SK-N-SH (cell line): ENCODE data around the gene LMOD2.

Experiments used
- CHD2 ChIP-seq: fragments of 150-350 bp; IDR thresholded peaks from 2 replicates; pipeline ENCODE4 v1.6.1; 2018; ENCODE audit warnings: low read length; ENCODE audit not compliant: partially characterized antibody
- MAX ChIP-seq: IDR thresholded peaks from 2 replicates; pipeline ENCODE4 v1.4.0; 2012; ENCODE audit warnings: low read depth
- POLR2AphosphoS5 ChIP-seq: IDR thresholded peaks from 2 replicates; pipeline ENCODE4 v1.6.1; 2012; ENCODE audit warnings: low read depth, low read length
- USF1 ChIP-seq: IDR thresholded peaks from 2 replicates; pipeline ENCODE4 v1.4.0; 2012; ENCODE audit warnings: low read depth, borderline replicate concordance
- YY1 ChIP-seq: IDR thresholded peaks from 2 replicates; pipeline ENCODE4 v1.4.0; 2012; ENCODE audit warnings: low read depth, mild to moderate bottlenecking
- TF ChIP-seq, protein P1 (sequence below): fragments of 200-600 bp; sonication (generic); IDR thresholded peaks from 2 replicates; pipeline ENCODE4 v1.6.1; 2017; ENCODE audit warnings: antibody characterized with exemption, mild to moderate bottlenecking, moderate library complexity

DNA sequence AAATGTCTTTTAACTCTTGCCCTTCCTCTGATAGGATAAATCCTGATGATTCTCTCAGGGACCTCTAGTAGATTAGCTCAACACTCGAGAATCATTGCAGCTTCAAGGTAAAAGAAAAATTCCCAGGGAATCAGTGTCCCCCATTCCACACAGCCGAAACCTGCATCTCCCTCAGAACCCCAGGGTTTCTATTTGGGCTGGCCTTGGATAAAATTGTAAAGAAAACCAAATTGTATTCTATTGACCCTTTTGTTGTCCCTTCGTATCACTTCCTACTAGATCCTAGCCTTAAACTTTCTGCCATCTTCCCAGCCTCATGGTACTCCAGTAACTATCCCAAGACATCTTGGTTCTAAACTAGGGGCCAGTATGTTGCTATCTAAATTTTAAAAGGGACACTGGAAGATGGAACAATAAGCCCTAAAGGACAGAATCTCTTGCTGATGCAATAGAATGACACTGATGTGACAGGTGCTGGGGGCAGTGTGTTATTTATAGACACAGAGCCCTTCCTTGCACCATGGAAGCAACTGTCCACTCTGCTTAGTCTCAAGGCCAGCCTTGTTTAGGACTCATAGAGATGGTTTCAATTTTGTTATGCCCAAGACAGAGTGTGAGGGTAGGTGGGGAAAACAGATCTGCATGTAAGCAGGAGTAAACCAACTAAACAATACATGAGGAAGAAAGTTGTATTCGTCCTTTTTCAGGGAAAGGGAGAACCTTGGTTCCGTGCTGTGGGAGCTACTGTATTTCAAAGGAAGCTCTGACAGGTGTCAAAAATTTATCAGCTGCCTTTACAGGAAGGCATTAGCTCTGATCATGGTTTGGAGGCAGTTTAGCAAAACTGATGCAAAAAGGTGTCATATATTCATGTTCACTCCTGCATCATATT lies 46.4 kb upstream of the LMOD2 start:
- TF ChIP-seq, protein P1, sequence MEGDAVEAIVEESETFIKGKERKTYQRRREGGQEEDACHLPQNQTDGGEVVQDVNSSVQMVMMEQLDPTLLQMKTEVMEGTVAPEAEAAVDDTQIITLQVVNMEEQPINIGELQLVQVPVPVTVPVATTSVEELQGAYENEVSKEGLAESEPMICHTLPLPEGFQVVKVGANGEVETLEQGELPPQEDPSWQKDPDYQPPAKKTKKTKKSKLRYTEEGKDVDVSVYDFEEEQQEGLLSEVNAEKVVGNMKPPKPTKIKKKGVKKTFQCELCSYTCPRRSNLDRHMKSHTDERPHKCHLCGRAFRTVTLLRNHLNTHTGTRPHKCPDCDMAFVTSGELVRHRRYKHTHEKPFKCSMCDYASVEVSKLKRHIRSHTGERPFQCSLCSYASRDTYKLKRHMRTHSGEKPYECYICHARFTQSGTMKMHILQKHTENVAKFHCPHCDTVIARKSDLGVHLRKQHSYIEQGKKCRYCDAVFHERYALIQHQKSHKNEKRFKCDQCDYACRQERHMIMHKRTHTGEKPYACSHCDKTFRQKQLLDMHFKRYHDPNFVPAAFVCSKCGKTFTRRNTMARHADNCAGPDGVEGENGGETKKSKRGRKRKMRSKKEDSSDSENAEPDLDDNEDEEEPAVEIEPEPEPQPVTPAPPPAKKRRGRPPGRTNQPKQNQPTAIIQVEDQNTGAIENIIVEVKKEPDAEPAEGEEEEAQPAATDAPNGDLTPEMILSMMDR, result no peak
- no peak for TF ChIP-seq USF1
- no peak for TF ChIP-seq POLR2AphosphoS5
- no peak for TF ChIP-seq YY1
- no peak for TF ChIP-seq MAX
- TF ChIP-seq CHD2, result no peak
